Activated naive CD4-positive, alpha-beta T cell treated with anti-CD3 and anti-CD28 coated beads, Interleukin-2, amount 50 U/mL, for 16 hours (primary cell): ENCODE data around the gene GAREM1.

Experiments used
- DNase-seq: peaks from one replicate; pipeline ENCODE4 v3.0.0-alpha.2; 2020

GAREM1 gene

DNA sequence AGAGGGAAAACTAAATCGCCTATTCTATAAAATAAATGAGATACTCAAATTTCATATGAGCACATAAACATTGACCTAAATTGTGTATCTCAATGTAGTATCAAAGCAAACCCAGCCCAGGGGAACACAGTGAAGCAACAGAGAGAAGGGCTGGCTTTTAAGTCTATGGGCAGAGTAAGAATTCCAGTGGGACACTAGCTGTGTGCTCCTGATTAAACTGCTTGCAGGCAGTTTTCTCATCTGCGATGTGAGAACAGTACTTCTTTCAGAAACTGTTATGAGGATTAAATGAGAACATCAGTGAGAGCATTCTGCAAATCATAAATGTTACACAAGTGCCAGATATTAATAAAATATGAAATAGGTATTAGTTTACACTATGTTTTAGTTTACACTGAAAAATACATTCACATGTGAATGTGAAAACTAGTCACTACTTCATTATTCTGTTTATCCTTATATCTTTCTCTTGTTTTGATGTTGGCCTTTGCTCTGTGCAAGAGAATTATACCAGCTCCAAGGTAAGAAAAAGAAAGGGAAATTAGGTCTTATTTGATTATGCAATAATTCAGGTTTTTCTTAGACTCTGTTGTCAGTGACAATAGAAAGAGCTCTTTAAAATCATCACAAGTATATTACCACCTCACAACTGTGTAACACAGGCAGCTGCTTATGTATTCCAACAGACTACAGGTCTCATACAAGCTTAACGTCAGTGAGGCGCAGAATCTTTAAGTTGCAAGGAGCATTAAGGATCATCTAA is 47.5 kb downstream of the GAREM1 start:
- DNase-seq, result no peak

DNA sequence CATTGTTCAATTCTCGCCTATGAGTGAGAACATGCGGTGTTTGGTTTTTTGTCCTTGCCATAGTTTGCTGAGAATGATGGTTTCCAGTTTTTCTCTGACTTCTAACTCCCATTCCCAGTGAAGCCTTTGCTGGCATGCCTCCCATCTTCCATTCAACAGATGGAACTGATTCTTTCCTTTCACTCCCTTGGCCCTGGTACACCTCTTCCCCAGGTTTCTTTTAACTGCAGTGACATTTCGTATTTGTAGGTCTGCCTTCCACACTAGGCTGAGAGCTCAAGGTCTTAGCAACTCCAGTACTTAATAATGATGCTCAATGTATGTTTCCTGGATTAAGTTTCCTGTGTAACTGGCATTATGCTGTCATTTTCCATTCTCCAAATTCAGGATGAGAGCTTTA is 48.5 kb downstream of the GAREM1 start:
- no peak for DNase-seq

DNA sequence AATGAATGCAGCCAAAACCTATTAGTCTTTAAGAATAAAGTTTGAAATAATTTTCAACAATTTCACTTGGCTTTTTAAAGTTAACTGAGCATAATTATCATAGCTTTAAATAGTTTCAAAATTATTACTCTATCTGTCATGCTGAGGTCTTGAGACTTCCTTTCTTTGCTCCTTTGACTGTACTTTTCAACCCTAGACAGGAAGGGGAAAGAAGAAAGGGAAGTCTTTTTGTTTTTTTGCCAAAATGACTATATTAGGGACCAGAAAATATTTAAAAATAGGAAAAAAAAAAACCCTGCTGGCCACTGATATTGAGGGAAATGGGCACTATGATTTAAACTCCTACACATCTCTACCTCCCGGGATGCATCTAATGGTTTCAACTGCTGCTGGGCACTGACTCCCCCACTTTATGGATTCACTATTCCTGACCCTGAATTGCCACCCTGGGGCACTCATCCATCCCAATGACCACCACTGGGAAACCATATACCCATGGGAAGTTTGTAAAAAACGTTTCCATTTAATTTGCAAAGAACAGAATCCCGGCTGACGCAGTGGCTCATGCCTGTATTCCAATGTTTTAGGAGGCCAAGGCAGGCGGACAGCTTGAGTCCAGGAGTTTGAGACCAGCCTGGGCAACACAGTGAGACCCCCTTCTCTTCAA is 50.5 kb downstream of the GAREM1 start:
- no peak for DNase-seq

DNA sequence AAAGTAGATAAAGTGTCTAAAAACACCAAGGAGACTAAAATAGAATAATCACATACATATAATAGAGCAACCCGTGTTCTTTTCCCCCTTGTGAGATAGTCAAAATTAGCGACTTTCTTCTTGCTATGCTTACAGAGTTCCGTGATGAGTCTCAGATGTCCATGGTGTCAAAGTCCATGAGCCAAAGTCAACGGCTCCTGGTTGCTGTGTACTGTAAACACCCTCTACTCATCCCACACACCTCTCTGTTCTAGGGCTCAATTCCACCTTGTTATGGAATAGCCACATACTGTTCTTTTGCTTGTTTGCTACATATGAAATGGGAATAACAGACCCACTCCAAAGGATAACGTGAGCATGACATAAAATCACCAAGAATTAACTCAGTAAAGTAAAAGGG is 52.5 kb downstream of the GAREM1 start:
- no peak for DNase-seq

DNA sequence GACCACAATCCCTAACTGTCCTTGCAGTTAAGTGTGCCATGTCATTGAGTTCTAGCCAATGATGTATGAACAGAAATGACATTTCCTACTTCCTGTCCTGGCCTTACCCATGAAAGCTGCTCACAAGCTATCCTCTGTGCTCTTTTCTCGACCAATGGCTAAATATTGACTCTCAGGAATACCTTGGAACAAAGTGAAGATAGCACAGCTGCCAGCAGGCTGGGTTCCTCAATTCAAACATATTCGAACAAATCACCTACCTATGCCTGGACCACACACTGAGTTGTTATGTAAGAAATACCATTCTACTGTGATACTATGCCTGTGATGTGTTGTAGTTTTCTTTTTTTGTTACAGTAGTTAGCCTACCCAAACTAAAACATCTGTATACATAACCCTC is 65.1 kb downstream of the GAREM1 start:
- DNase-seq, result no peak

DNA sequence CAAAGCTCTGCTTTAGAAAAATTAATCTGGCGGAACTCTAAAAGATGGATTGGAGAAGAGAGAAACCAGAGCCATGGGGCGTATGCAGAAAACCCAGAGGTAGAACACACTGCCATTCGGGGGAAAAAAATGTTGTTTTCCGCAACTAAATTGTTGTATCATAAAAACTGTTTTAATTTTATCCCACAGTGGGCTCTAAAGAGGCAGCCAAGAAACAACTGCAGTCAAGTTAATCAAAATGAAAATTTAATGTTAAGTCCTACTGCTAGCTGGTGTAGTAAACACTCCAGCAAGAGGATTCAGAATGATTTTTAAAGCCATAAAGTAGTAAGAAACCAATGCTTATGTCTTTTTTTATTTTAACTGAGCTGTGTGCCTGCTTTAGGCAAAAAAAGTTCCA is 69.1 kb downstream of the GAREM1 start:
- DNase-seq, result no peak

DNA sequence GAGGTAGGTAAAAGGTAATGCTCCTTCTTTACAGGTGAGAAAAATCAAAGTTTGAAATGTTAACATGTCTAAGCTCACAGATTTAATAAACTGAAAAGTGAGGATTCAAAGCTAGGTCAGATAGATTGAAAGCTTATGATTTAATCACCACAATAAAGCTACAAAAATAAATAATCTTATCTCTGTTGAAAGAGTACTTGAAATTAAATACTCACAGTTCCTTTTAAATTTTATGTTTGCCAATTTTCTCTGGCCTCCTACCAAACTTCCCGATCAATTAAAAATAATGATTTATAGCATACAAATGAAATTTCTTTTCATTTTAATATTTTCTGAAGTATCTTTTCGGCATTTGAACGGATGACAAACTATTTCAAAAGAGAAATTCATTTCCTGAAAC is 77.3 kb downstream of the GAREM1 start:
- no peak for DNase-seq

DNA sequence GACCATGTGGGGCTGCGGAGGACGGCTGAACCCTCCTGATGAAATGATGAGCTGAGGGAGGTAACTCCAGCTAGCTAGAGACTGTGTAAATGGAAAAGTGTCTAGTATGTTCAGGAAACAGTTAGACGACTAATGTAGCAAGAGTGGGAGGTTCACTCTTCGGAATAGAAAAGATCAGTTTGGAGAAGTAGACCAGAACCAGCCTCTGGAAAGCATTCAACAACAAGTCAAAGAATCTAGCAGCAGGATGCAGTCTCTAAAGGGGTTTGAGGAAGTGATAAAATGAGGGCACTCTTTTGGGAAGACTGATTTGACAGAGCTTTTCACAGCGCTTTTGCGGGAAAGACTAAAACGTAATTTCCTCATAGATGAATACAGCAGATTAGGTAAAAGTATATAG is 79.6 kb downstream of the GAREM1 start:
- DNase-seq, result no peak

DNA sequence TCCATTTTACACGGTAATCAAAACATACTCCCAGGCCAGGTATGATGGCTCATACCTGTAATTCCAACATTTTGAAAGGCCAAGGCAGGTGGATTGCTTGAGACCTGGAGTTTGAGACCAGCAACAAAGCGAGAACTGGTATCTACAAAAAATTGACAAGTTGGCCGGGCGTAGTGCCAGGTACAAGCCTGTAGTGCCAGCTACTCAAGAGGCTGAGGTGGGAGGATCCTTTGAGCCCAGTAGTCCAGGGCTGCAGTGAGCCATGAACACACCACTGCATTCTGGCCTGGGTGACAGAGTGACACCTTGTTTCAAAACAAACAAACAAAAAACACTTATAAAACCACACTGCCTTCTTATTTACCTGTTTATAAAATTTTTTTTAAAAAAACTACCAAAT is 80.8 kb downstream of the GAREM1 start:
- DNase-seq, result no peak

DNA sequence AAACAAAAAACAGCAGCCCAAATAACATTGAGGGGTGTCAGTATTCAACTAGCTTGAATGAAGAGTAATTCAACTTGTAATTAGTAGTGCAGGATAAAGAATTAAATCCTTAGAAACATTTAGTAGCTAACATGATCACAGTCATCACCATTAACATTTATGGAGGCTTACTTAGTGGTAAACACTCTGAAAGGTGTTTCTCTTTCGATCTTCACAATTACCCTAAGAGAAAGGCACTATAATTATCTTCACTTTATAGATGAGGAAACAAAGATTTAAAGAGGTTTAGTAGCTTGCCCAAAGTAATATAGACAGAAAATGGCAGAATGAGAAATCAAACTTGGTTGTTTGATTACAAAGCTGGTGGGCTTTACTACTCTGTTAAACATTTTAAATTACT is 81.5 kb downstream of the GAREM1 start:
- DNase-seq, result no peak

DNA sequence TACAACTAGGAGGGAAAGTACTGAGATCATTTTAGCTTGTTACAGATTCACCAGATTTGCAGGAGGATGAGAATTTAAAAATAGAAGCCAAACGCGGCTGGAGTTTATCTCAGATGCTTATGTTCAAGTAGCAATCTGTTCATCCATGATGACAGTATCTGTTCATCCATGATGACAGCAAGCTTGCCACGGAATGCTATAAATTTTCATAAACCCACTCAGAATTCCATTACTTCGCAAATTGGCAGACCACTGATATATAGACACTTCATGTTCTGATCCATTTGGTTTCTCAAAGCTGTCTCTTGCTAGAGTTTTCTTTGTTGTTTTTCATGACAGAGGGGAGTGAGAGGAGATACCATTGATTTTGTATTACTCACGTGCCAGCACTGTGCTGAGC is 84.2 kb downstream of the GAREM1 start:
- DNase-seq, result no peak

DNA sequence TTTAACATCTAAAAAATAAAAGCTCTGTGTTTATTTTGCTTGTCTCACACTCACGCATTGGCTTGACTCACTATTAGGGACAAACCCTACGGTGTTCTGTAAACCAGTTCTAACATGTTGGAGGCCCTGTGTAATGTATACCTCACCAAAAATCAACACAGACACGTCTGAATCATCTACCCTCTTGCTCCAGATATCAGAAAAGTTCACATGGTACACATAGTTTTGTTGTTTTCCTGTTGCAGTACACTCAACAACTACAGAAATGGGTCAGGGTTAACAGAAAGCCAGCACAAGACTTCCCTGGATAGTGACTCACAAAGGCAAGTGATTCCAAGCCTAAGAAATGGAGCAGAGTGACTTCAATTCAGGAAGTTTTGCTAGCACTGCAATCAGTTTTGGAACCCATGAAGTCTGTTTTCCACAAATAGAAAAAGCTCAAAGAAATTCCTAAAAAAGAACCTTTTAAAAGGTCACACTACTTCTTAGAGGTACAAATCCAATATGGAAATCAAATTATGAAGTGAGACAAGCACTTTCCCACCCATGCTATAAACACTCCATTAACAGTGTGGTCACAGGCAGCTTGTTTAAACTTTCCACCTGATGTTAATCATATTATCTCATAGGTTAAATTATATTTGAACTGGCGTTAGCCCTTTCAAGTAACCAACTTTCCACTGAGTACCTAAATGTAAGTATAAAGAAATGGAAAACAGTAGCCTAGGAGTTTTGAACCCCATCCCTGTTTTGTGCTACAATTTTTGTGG is 87.4 kb downstream of the GAREM1 start:
- no peak for DNase-seq

DNA sequence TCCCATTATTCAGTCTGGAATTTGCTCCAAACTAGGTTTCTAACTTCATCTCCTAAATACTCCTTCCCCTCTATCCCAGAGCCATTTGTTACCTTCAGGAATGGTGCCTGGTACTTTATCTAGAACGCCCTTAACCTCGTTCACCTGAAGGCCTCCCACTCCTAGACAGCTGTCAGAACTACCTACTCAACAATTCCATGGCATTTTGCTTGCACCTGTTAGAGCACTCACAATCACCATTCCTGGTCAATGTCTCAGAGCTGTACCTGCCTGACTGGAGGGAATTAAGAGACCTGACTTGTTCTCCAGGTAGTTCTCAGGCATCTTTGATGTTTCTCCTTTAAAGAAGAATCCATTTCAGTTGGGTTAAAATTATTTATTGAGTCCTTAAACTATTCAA is 88.9 kb downstream of the GAREM1 start:
- no peak for DNase-seq

DNA sequence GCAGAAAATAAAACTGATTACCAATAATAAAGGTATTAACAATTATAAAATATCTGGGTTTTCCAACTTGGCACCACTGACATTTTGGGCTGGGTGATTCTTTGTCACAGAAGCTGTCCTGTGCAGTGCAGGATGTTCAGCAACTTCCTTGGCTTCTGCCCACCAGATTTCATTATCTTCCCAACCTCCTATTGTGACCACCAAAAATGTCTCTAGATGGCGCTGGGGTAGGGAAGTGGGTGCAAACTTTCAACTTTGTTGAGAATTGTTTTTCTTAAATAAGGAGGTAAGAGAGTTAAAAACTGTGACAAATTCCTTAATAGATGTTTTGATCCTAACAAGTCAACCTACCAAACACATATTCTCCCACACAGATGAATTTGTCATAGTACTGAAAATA is 90.1 kb downstream of the GAREM1 start:
- no peak for DNase-seq

DNA sequence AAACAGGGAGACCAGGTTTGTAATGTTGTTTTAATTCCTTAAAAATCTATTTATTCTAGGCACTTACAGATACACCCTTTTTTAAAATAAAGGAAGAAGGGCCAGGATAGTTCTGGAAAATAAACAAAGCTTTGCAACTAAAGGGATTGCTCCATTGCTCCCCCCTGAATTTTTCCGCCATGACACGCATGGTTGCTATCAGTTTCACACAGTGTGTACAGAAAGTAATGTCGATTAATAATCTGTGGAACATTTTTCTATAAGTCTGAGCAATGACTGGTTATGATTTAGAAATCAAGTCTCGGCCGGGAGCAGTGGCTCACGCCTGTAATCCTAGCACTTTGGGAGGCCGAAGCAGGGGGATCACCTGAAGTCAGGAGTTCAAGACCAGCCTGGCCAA is 90.8 kb downstream of the GAREM1 start:
- no peak for DNase-seq

DNA sequence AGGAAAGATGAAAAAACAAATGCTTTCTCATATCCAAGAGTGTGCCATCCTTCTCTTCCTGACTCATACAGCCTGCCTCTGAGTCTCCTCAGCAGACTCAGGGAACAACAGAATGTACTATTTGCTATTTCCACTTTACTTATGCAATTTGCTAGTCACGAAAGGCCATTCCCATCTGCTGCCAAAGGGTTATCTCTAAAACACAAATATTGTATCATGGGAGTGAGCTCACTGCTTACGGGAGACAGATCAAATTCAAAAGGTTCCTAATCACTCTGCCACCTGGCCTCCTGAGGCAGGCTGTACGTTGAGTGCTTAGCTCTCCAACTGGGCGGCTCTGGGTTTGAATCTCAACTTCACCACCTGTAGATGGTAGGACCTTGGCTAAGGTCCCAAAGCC is 92.0 kb downstream of the GAREM1 start:
- no peak for DNase-seq

DNA sequence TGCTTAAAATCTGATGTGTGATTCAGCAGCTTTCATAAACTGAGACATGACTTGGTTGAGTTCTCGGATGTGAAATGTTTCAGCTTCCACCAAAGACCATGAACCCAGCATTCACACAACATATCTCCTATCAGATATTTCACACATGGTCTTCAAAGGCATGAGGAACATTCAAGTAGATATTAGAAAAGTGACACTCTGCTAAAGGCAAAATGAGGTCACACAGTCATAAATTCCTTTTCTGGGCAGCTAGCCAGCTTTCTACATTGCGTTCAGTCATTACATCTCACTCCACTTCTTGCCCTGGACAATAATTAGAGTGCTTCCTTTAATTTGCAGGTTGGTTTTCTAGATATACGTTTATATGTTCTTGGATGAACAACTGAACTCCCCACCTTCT is 96.7 kb downstream of the GAREM1 start:
- DNase-seq, result no peak

DNA sequence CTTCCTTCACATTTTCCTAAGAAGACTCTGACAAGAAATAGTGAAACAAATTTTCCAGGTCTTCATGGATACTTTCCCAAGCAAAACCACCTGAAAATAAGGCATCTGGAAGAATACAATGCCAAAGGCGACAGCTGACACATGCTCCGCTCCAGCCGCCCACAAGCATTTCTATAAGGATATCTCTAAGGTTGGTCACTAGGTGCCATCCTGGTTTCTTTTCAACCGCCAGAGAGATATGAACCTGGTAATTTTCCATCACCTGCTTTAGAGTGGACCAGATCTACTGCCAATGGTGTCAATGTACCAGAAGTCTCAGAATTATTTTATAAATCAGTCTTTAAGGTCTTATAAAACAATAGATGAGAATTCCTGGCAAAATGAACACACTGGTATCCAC is 97.2 kb downstream of the GAREM1 start:
- DNase-seq, result no peak

DNA sequence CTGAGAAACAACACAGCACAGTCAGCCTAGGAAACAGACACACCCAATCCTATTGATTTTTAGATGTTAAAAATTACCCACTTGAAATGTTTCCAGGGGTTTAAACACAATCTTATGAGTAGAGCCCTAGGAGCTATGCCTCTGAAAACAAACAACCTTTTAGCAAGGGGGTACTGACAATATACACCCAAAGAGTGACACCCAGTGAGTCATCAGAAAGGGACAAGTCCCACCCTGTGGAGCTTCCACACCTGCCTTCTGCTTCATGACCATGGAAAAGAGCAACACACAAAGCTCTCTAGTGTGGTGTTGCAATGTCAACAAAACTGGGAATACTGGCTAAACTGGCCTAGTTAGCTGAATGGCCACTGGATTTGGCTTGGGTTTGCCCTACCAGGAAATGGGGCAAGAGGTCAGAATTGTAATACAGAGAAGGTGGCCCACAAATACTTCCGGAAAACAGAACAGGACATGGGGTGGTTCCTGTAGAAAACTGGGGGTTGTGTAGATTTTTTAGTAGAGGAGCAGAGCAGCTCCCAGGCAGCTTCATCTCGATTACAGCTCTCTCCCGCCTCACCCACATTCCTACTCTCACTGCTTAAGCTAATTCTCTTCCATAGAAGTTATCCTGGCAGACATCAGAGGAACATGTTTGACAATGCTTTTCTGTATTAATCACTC is 98.2 kb downstream of the GAREM1 start:
- DNase-seq, result no peak

DNA sequence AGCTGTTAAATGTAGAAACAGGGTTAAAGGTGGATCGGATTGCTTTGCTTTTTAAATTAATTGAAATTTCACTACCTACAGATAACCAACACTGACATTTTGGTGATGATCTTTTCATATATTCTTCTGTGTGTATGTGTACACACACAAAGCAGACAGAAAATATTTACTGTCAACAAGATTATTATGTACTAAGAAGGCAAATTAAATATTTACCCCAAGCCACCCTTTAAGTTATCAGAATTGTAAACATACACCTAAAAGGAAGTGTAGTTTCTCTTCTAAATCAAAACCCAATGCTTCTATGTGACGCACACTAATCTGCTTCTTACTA is 98.7 kb downstream of the GAREM1 start:
- DNase-seq, result no peak

DNA sequence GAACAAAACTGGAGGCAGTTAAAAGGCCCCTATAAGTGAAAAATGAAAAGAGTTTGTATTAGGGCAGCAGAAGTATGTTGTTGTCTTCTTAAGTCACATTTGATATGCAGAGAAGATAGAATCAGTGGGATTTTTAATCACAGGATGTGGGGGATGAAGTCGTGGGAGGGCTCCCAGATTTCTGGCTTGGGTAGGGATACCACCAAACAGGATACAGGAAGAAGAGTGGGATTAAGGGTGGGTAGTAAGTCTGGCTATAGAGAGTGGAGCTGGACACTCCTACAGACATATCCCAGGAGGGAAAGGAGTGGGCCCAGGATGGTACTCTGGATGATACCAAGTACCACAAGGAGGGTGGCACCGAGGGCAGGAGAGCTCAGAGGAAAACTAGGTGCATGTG is 99.3 kb downstream of the GAREM1 start:
- no peak for DNase-seq

DNA sequence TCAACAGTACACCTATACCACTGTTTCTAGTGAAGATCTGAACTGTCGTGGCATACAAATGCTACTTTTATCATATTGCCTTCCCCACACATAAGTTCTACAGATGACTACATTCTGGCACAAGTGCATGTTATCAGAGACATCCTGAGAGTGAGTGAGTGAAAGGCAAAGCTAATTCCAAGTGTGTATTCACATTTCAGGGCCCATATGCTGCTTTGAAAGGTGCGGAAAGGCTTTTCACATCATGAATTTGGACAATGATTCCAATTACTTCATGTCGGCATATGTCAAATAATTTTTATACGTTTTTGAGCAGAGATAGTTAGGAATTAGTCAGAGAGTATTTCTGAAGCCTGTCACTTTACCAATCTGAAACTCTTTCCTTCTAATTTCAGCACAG is 101.7 kb downstream of the GAREM1 start:
- no peak for DNase-seq

DNA sequence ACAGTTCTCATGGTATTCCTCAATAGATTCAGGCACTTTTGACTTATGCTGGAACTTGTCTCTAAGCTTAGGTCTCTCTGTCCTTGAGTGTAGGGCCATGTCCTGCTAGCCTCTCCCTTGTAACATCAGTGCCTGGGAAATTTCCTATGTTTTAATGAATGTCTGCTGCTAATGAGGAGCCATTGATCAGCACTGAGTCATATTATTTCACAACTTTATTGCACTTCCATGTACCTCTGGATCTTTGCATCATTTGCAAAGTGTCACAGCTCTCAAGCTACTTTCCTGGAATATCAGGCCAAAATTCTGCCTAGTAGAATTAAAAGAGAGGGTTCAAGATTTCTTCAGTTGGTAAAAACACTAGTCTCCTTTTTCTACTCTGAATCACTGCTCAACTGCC is 102.5 kb downstream of the GAREM1 start:
- DNase-seq, result no peak
